ENCODE results near the gene PLCXD3.

GRCh38 chr5:41281215-41281810 is 229.1 kb downstream of the PLCXD3 start:
- no peak for TF ChIP-seq CTCF (conservative IDR thresholded peaks at IDR 0.05)
- TF ChIP-seq EZH2 (IDR thresholded peaks at IDR 0.05; ENCODE audit: low read depth) = no peak

All from PC-9 (cell line).